Activated T-cell treated with anti-CD3 and anti-CD28 coated beads, Interleukin-2, amount 50 U/mL, for 72 hours (primary cell): ENCODE results near the gene KIF4A. TPM values are rescaled to one million over a fixed set of nuclear protein-coding genes. Genes with fewer than 3 reads are reported as not detected.
"Not testable (repeated sequence)": the region's sequence is repeated elsewhere in the genome, so short reads cannot be mapped to it uniquely, and the experiment has no call there.

ENCODE experiments used
- ATAC-seq, 2 donors: fragments of 150-1000 bp; cut with Tn5 transposase; replicated peaks in 1 of 2; 2 replicates each; pipeline ENCODE4 v1.10.0; 2021; ENCODE audit warnings: moderate library complexity in 2 of 2, mild to moderate bottlenecking in 1 of 2
- DNase-seq, 2 donors: peaks; one replicate each; pipeline ENCODE4 v3.0.0; 2021 to 2022; ENCODE audit warnings: mixed read lengths in 1 of 2
- H3K27ac Mint-ChIP-seq: one replicate; pipeline ENCODE4 v1.8.0; 2022; ENCODE audit warnings: mild to moderate bottlenecking, moderate library complexity, mixed read lengths
- H3K27me3 Mint-ChIP-seq: one replicate; pipeline ENCODE4 v1.8.0; 2022; ENCODE audit warnings: low read depth, mixed read lengths
- H3K36me3 Mint-ChIP-seq, 2 donors: one replicate each; pipeline ENCODE4 v1.8.0; 2022; ENCODE audit warnings: mixed read lengths in 2 of 2, mild to moderate bottlenecking in 1 of 2; ENCODE audit not compliant: insufficient read depth in 2 of 2
- H3K4me1 Mint-ChIP-seq: one replicate; pipeline ENCODE4 v1.8.0; 2022; ENCODE audit warnings: low read depth, mixed read lengths
- H3K4me3 Mint-ChIP-seq, 2 donors: one replicate each; pipeline ENCODE4 v1.8.0; 2022; ENCODE audit warnings: mild to moderate bottlenecking in 2 of 2, mixed read lengths in 2 of 2, moderate library complexity in 2 of 2
- H3K9me3 Mint-ChIP-seq, 2 donors: one replicate each; pipeline ENCODE4 v1.8.0; 2022; ENCODE audit warnings: mixed read lengths in 2 of 2
- total RNA-seq, 2 donors: library from RNA; stranded (reverse); gene quantifications; one replicate each; pipeline ENCODE4 v1.2.3, GENCODE V29; 2022

KIF4A gene
- total RNA-seq, 2 donors from 2014 or later: 26.4 to 28.7 TPM

GRCh38 chrX:70322784-70323183 lies 32.9 kb downstream of the KIF4A start:
- Mint-ChIP-seq H3K27me3 (peaks cover 29% of the 10 kb centered on the region), H3K36me3 (peaks cover 0 to 3% of the 10 kb centered on the region in 2 donors), H3K4me1 (no peaks in the 10 kb centered on the region), H3K4me3 (no peak overlapping the region), H3K27ac (no peak overlapping the region), H3K9me3 (no peaks in the 10 kb centered on the region)
- ATAC-seq (no peak), DNase-seq (no peak)

DNA sequence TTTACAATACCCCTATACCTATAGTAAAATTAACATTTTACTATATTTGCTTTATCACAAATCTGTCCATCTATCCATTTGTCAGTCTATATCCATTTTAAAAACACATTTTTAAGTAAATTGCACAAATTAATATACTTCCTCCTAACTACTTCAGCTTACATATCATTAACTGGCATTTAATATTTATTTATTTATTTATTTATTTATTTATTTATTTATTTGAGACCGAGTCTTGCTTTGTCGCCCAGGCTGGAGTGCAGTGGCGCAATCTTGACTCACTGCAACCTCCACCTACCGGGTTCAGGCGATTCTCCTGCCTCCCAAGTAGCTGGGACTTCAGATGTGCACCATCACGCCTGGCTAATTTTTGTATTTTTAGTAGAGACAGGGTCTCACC lies 33.7 kb downstream of the KIF4A start:
- not testable (repeated sequence) for H3K27ac Mint-ChIP-seq, ATAC-seq, H3K9me3 Mint-ChIP-seq, DNase-seq, H3K4me1 Mint-ChIP-seq, H3K4me3 Mint-ChIP-seq, H3K36me3 Mint-ChIP-seq
- peaks cover 30% of the 10 kb centered on the region for H3K27me3 Mint-ChIP-seq

- DNase-seq (no peak), ATAC-seq (no peak)
- no peaks in the 10 kb centered on the region for H3K9me3 Mint-ChIP-seq
- H3K36me3 Mint-ChIP-seq: peaks cover 0 to 3% of the 10 kb centered on the region in 2 donors
- H3K4me3 Mint-ChIP-seq: no peak overlapping the region
- no peak overlapping the region for H3K27ac Mint-ChIP-seq
- H3K4me1 Mint-ChIP-seq: no peaks in the 10 kb centered on the region
- peaks cover 30% of the 10 kb centered on the region for H3K27me3 Mint-ChIP-seq
These were observed 34.4 kb downstream of the KIF4A start for GRCh38 chrX:70324326-70324725.

DNA sequence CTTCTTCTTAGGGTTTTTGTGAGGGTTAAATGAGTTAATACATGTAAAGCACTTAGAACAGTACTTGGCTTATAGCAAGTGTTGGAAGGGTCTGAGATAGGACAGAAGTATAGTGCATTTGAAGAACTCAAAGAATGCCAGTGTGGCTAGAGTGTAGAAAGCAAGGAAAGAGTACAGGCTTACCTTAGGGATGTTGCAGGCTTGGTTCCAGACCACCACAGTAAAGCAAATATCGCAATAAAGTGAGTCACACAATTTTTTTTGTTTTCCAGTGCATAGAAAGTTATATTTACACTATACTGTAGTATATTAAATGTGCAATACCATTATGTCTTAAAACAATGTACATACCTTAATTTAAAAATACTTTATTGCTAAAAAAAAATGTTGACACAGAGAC lies 41.3 kb downstream of the KIF4A start:
- no peaks in the 10 kb centered on the region for H3K4me1 Mint-ChIP-seq
- no peak overlapping the region for H3K27ac Mint-ChIP-seq
- no peak for DNase-seq

DNA sequence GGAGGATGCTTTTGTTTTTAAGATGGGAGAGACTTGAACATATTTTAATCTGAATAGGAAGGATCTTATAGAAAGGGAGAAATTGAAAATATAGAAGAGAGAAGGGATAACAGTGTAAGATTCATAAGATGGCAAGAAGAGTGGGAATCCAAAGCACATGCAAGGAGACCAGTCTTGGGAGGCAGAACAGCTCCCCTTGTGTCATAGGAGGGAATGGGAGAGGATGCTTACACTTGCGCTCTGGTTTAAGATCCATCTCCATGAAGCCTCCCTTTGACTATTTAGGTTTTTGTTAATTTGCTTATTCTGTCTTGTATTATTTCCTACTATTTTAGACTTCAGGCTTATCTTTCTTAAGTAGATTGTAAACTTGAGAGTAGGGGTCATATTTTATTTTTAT lies 42.7 kb downstream of the KIF4A start:
- peaks cover 9% of the 10 kb centered on the region for H3K4me1 Mint-ChIP-seq
- no peak overlapping the region for H3K4me3 Mint-ChIP-seq
- DNase-seq: no peak
- no peak overlapping the region for H3K27ac Mint-ChIP-seq
- ATAC-seq: no peak
- H3K9me3 Mint-ChIP-seq: no peaks in the 10 kb centered on the region
- peaks cover 14% of the 10 kb centered on the region for H3K27me3 Mint-ChIP-seq
- H3K36me3 Mint-ChIP-seq: peaks cover 0 to 4% of the 10 kb centered on the region in 2 donors

More for the DNA sequence above, 41.3 kb downstream of the KIF4A start:
- Mint-ChIP-seq H3K4me3 (no peak overlapping the region), H3K36me3 (peaks cover 3 to 4% of the 10 kb centered on the region in 2 donors), H3K27me3 (peaks cover 27% of the 10 kb centered on the region), H3K9me3 (no peaks in the 10 kb centered on the region)
- no peak for ATAC-seq

DNA sequence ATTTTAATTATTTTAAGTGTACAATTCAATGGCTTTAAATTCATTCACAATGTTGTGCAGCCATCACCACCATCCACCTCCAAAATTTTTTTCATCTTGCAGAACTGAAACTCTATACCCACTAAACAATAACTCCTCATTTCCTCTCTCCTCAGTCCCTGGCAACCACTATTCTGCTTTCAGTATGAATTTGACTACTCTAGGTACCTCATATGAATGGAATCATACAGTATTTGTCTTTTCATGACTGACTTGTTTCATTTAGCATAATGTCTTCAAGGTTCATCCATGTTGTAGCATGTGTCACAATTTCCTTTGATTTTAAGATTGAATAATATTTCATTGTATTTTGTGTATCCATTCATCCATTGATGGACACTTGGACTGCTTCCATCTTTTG lies 46.9 kb downstream of the KIF4A start:
- peak in 1 of 2 donors; percentile 3 for DNase-seq
- Mint-ChIP-seq H3K27ac (no peak overlapping the region), H3K9me3 (no peaks in the 10 kb centered on the region), H3K4me1 (peaks cover 9% of the 10 kb centered on the region), H3K36me3 (peaks cover under 1 to 3% of the 10 kb centered on the region in 2 donors), H3K4me3 (no peak overlapping the region), H3K27me3 (peaks cover 7% of the 10 kb centered on the region)
- peak; percentile 98 to 99 for ATAC-seq

GRCh38 chrX:70338290-70338689 lies 48.4 kb downstream of the KIF4A start:
- H3K27ac Mint-ChIP-seq: no peak overlapping the region
- no peaks in the 10 kb centered on the region for H3K27me3 Mint-ChIP-seq
- ATAC-seq (no peak), DNase-seq (no peak)
- H3K4me3 Mint-ChIP-seq: no peak overlapping the region
- H3K36me3 Mint-ChIP-seq: peaks cover 0 to 3% of the 10 kb centered on the region in 2 donors
- peaks cover 9% of the 10 kb centered on the region for H3K4me1 Mint-ChIP-seq
- H3K9me3 Mint-ChIP-seq: no peaks in the 10 kb centered on the region

GRCh38 chrX:70343435-70343834 lies 53.5 kb downstream of the KIF4A start:
- DNase-seq: no peak
- peaks cover 6% of the 10 kb centered on the region for H3K27me3 Mint-ChIP-seq
- peaks cover 2 to 16% of the 10 kb centered on the region in 2 donors for H3K36me3 Mint-ChIP-seq
- no peak overlapping the region for H3K27ac Mint-ChIP-seq
- no peak for ATAC-seq
- peaks cover 0 to 2% of the 10 kb centered on the region in 2 donors for H3K9me3 Mint-ChIP-seq
- H3K4me3 Mint-ChIP-seq: no peak overlapping the region
- no peaks in the 10 kb centered on the region for H3K4me1 Mint-ChIP-seq

DNA sequence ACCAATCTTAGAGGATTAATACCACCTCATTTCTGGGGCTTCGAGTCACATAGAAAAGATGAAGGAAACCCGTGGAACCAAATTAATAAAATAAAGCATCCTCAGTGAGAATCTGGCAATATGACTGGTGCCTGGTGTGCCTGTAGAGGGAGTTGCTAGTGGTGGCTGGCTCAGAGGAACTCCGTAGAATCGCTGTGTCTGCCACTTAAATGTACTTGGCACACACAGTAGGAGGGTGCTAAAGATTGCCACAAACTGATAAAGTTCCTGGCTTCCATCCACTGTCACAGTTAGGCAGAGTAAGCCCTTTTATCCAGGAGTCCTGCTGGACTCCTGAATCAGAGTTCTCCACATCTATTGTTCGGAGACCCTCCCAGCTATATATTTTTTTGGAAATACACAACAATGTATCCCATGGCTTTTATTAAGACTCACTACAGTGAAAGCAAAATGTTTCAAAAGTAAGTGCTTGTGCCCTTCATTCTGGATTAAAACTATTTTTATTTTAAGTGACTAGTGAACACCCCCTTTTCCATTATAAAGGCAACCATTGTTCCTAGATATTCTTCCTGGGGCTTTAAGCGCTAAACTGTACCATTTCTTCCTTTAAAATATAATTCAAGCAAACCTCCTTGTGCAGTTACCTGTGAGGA lies 56.6 kb downstream of the KIF4A start:
- DNase-seq (no peak), ATAC-seq (no peak)
- no peak overlapping the region for H3K4me3 Mint-ChIP-seq
- no peaks in the 10 kb centered on the region for H3K4me1 Mint-ChIP-seq
- peaks cover 6% of the 10 kb centered on the region for H3K27me3 Mint-ChIP-seq
- H3K36me3 Mint-ChIP-seq: peaks cover 5 to 26% of the 10 kb centered on the region in 2 donors
- no peak overlapping the region for H3K27ac Mint-ChIP-seq
- peaks cover 0 to 3% of the 10 kb centered on the region in 2 donors for H3K9me3 Mint-ChIP-seq

DNA sequence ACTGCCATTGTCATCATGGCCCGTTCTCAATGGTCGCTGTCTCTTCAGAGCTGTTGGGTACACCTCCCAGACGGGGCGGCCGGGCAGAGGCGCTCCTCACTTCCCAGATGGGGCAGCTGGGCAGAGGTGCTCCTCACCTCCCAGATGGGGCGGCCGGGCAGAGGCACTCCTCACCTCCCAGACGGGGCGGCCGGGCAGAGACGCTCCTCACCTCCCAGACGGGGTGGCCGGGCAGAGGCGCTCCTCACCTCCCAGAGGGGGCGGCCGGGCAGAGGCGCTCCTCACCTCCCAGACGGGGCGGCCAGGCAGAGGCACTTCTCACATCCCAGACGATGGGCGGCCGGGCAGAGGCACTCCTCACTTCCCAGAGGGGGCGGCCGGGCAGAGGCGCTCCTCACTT lies 58.9 kb downstream of the KIF4A start:
- H3K27me3 Mint-ChIP-seq, H3K4me3 Mint-ChIP-seq, ATAC-seq, H3K9me3 Mint-ChIP-seq, DNase-seq, H3K4me1 Mint-ChIP-seq, H3K27ac Mint-ChIP-seq: not testable (repeated sequence)
- peaks cover 5 to 27% of the 10 kb centered on the region in 2 donors for H3K36me3 Mint-ChIP-seq

GRCh38 chrX:70349367-70350125 lies 59.6 kb downstream of the KIF4A start:
- not testable (repeated sequence) for H3K27me3 Mint-ChIP-seq, H3K4me1 Mint-ChIP-seq, DNase-seq, H3K9me3 Mint-ChIP-seq, H3K4me3 Mint-ChIP-seq, ATAC-seq, H3K27ac Mint-ChIP-seq
- H3K36me3 Mint-ChIP-seq: peaks cover 5 to 25% of the 10 kb centered on the region in 2 donors

DNA sequence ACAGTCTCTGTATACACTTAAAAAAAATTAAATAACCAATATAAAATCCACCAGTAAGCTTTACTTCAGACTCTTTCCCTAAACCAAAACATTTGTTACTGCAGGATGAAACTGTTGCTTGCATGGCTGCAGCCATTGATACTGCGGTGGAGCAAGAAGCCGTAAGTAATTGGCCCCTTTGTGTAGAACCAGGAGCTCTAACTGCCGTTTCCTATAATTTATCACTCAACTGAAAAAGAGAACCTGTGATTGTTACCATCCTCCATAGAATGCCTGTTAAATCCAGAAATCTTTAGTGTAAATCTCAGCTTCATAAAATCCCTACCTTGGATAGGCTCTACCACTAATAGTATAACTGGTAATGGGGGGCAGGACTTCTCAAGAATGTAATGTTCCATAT lies 62.6 kb downstream of the KIF4A start:
- Mint-ChIP-seq H3K27ac (no peak overlapping the region), H3K27me3 (no peaks in the 10 kb centered on the region), H3K4me1 (no peaks in the 10 kb centered on the region), H3K4me3 (no peak overlapping the region), H3K36me3 (peaks cover 5 to 19% of the 10 kb centered on the region in 2 donors), H3K9me3 (peaks cover 0 to 3% of the 10 kb centered on the region in 2 donors)
- no peak for ATAC-seq
- DNase-seq: no peak

DNA sequence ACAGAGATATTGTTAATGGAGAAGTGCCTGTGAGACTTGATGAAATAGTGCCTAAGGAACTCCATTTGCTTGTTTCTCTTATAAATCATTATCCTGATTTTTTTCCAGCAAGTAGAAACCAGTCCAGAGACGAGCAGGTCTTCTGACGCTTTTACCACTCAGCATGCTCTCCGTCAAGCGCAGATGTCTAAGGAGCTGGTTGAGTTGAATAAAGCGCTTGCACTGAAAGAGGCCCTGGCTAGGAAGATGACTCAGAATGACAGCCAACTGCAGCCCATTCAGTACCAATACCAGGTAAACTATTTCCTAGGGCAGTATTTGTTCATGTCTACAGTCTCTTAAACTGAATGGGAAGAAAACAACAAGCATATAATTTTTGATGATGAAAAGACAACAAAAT lies 63.6 kb downstream of the KIF4A start:
- Mint-ChIP-seq H3K27me3 (no peaks in the 10 kb centered on the region), H3K4me1 (no peaks in the 10 kb centered on the region), H3K9me3 (peaks cover 0 to 2% of the 10 kb centered on the region in 2 donors), H3K36me3 (peaks cover 3 to 13% of the 10 kb centered on the region in 2 donors), H3K4me3 (no peak overlapping the region), H3K27ac (no peak overlapping the region)
- DNase-seq (no peak), ATAC-seq (no peak)
